HCT116 (cell line): ENCODE results near the gene IPO11. TPM values are rescaled to one million over a fixed set of nuclear protein-coding genes. Genes with fewer than 3 reads are reported as not detected.

Experiments
- ATAC-seq: fragments of 200-7000 bp; cut with Tn5 transposase; 2 replicates; pipeline ENCODE4 v1.9.1; 2020; ENCODE audit warnings: mild to moderate bottlenecking, moderate library complexity
- BruUV-seq: library from RNA; stranded (reverse); fragments of 400-500 nt; replicated peaks from 2 replicates; lab custom pipeline; 2021; lab: Mats Ljungman, UMichigan
- CTCF ChIA-PET: fragments of 300-600 bp; sonication (Branson Sonifier 250); formaldehyde crosslinking; loops from one replicate; lab custom pipeline; 2021; ENCODE audit warnings: antibody characterized with exemption; lab: Charles Lee
- POLR2A ChIA-PET: fragments of 300-600, 350-600 bp; sonication (Branson Sonifier 250); formaldehyde crosslinking; loops from one replicate; lab custom pipeline; 2021; ENCODE audit warnings: antibody characterized with exemption; lab: Charles Lee
- RAD21 ChIA-PET, 2 experiments: fragments of 300-600 bp; sonication (Branson Sonifier 250); formaldehyde crosslinking; loops; one replicate each; lab custom pipeline; 2023; ENCODE audit warnings: low total read pairs in 2 of 2; ENCODE audit not compliant: uncharacterized antibody in 2 of 2, unreplicated experiment in 2 of 2, low non-redundant PET in 1 of 2; lab: Charles Lee
- DNase-seq: peaks from one replicate; pipeline ENCODE4 v3.0.0-alpha.2; 2010; ENCODE audit warnings: low read depth, low spot score
- H2AFZ ChIP-seq: fragments of 200-600 bp; shearing (Covaris generic), sonication (generic); 2 replicates; pipeline ENCODE4 v1.6.1; 2017; ENCODE audit warnings: low read depth, mixed run types, mixed read lengths, antibody characterized with exemption, low read length; ENCODE audit not compliant: poor library complexity, severe bottlenecking
- H3K27ac ChIP-seq: 2 replicates; pipeline ENCODE4 v1.5.1; 2012; ENCODE audit warnings: low read depth, low read length
- H3K27me3 ChIP-seq: fragments of 200-600 bp; sonication (generic); 2 replicates; pipeline ENCODE4 v1.6.1; 2016; ENCODE audit warnings: mixed run types, low read length, mixed read lengths; ENCODE audit not compliant: insufficient read depth
- H3K36me3 ChIP-seq, 2 experiments: fragments of 200-500 bp in 1 of 2; fragments of 200-600 bp in 1 of 2; sonication (Bioruptor generic) in 1 of 2; sonication (generic) in 1 of 2; 2 replicates each; pipeline versions ENCODE4 v1.5.1 to v1.6.1; 2014 to 2016; ENCODE audit warnings: low read length in 2 of 2, inconsistent platforms in 1 of 2, mixed read lengths in 1 of 2, mixed run types in 1 of 2; ENCODE audit not compliant: insufficient read depth in 2 of 2, control insufficient read depth in 1 of 2
- H3K4me1 ChIP-seq, 2 experiments: fragments of 200-600 bp in 1 of 2; sonication (generic) in 1 of 2; 2 replicates each; pipeline versions ENCODE4 v1.5.1 to v1.6.1; 2012 to 2017; ENCODE audit warnings: low read length in 2 of 2, inconsistent platforms in 1 of 2, mild to moderate bottlenecking in 1 of 2, mixed read lengths in 1 of 2, mixed run types in 1 of 2, moderate library complexity in 1 of 2; ENCODE audit not compliant: insufficient read depth in 2 of 2, control insufficient read depth in 1 of 2
- H3K4me2 ChIP-seq: fragments of 200-600 bp; sonication (generic); 2 replicates; pipeline ENCODE4 v1.6.1; 2017; ENCODE audit warnings: mixed run types, low read length, mixed read lengths
- H3K4me3 ChIP-seq, 2 experiments: fragments of 200-600 bp in 1 of 2; sonication (generic) in 1 of 2; replicated peaks in 1 of 2; 2 replicates each; pipeline ENCODE4 v1.5.1; 2011 to 2016; ENCODE audit warnings: low read length in 2 of 2, control low read depth in 1 of 2, low read depth in 1 of 2, mild to moderate bottlenecking in 1 of 2, mixed read lengths in 1 of 2, mixed run types in 1 of 2
- H3K79me2 ChIP-seq: fragments of 200-600 bp; sonication (generic); 2 replicates; pipeline ENCODE4 v1.6.1; 2017; ENCODE audit warnings: mild to moderate bottlenecking, mixed run types, low read length, moderate library complexity, mixed read lengths; ENCODE audit not compliant: insufficient read depth
- H3K9ac ChIP-seq: fragments of 200-600 bp; sonication (generic); 2 replicates; pipeline ENCODE4 v1.6.1; 2016; ENCODE audit warnings: low read length, mixed read lengths
- H3K9me2 ChIP-seq: fragments of 200-600 bp; sonication (generic), shearing (Covaris generic); 2 replicates; pipeline ENCODE4 v1.6.1; 2017; ENCODE audit warnings: mixed run types, mild to moderate bottlenecking, moderate library complexity; ENCODE audit not compliant: insufficient read depth
- H3K9me3 ChIP-seq, 2 experiments: fragments of 200-500 bp in 1 of 2; fragments of 200-600 bp in 1 of 2; sonication (Bioruptor generic) in 1 of 2; sonication (generic) in 1 of 2; 2 replicates each; pipeline ENCODE4 v1.6.1; 2014 to 2017; ENCODE audit warnings: low read length in 2 of 2, mixed read lengths in 2 of 2, inconsistent platforms in 1 of 2, low read depth in 1 of 2, mild to moderate bottlenecking in 1 of 2, mixed run types in 1 of 2, moderate library complexity in 1 of 2; ENCODE audit not compliant: control insufficient read depth in 1 of 2, insufficient read depth in 1 of 2
- H4K20me1 ChIP-seq: fragments of 200-600 bp; sonication (generic), shearing (Covaris generic); 2 replicates; pipeline ENCODE4 v1.6.1; 2017; ENCODE audit warnings: mixed run types, mild to moderate bottlenecking, moderate library complexity; ENCODE audit not compliant: insufficient read depth
- CBX3 ChIP-seq: IDR thresholded peaks from 2 replicates; pipeline ENCODE4 v1.6.1; 2012; ENCODE audit warnings: low read depth
- CEBPB ChIP-seq: IDR thresholded peaks from 2 replicates; pipeline ENCODE4 v1.6.1; 2012; ENCODE audit warnings: low read depth
- ELF1 ChIP-seq: IDR thresholded peaks from 2 replicates; pipeline ENCODE4 v1.6.1; 2012; ENCODE audit warnings: low read depth, borderline replicate concordance
- EZH2phosphoT487 ChIP-seq: fragments of 200-600 bp; IDR thresholded peaks from 2 replicates; pipeline ENCODE4 v1.6.1; 2018; ENCODE audit warnings: antibody characterized with exemption, borderline replicate concordance
- FOSL1 ChIP-seq: IDR thresholded peaks from 2 replicates; pipeline ENCODE4 v1.6.1; 2012; ENCODE audit warnings: low read depth
- MAX ChIP-seq: IDR thresholded peaks from 2 replicates; pipeline ENCODE4 v1.6.1; 2012
- POLR2A ChIP-seq: IDR thresholded peaks from 2 replicates; pipeline ENCODE4 v1.7.0; 2011; ENCODE audit warnings: borderline replicate concordance; ENCODE audit not compliant: insufficient read depth, insufficient read length; ENCODE audit errors: extremely low read depth
- POLR2AphosphoS5 ChIP-seq: IDR thresholded peaks from 2 replicates; pipeline ENCODE4 v1.6.1; 2011; ENCODE audit warnings: mild to moderate bottlenecking, low read depth, low read length, moderate library complexity
- RAD21 ChIP-seq: IDR thresholded peaks from 2 replicates; pipeline ENCODE4 v1.6.1; 2012; ENCODE audit warnings: low read depth, mild to moderate bottlenecking
- SIN3A ChIP-seq: IDR thresholded peaks from 2 replicates; pipeline ENCODE4 v1.6.1; 2012; ENCODE audit warnings: low read depth
- SP1 ChIP-seq: IDR thresholded peaks from 2 replicates; pipeline ENCODE4 v1.6.1; 2012; ENCODE audit warnings: low read depth
- SRF ChIP-seq: IDR thresholded peaks from 2 replicates; pipeline ENCODE4 v1.6.1; 2012; ENCODE audit warnings: low read depth
- TCF7L2 ChIP-seq: IDR thresholded peaks from 2 replicates; pipeline ENCODE4 v1.7.0; 2011; ENCODE audit warnings: borderline replicate concordance, inconsistent platforms; ENCODE audit not compliant: insufficient read depth, insufficient read length; ENCODE audit errors: extremely low read depth
- ZFX ChIP-seq: fragments of 450-650 bp; IDR thresholded peaks from 2 replicates; pipeline ENCODE4 v1.6.1; 2017
- ZNF274 ChIP-seq: fragments of 200-500 bp; sonication (Bioruptor generic); IDR thresholded peaks from 2 replicates; pipeline ENCODE4 v1.6.1; 2014; ENCODE audit warnings: mild to moderate bottlenecking, low read depth, low read length, inconsistent platforms
- intact Hi-C: fragments of 100-400 bp; cut with micrococcal nuclease; formaldehyde crosslinking; loops from 2 replicates; pipeline ENCODE4 v1.10.0; 2022
- total RNA-seq: library from RNA; stranded (reverse); gene quantifications from one replicate; pipeline ENCODE4 v1.2.1, GENCODE V29; 2021; ENCODE audit not compliant: unreplicated experiment
- TF ChIP-seq, protein P1 (sequence below): IDR thresholded peaks from 2 replicates; pipeline ENCODE4 v1.6.1; 2011; ENCODE audit warnings: mild to moderate bottlenecking, low read length, moderate library complexity; ENCODE audit not compliant: insufficient replicate concordance; ENCODE audit errors: extremely low read depth
- TF ChIP-seq, protein P2 (sequence below): IDR thresholded peaks from 2 replicates; pipeline ENCODE4 v1.6.1; 2012; ENCODE audit warnings: low read depth
- TF ChIP-seq, protein P3 (sequence below): IDR thresholded peaks from 2 replicates; pipeline ENCODE4 v1.6.1; 2012

The IPO11 gene
- total RNA-seq, 1 experiment from 2014 or later, result 55.1 TPM

GRCh38 chr5:62371409-62371808 lies 41.2 kb upstream of the IPO11 start:
- Histone ChIP-seq H4K20me1 (no peaks in the 10 kb centered on the region), H3K27ac (no peak overlapping the region), H3K9ac (no peak overlapping the region), H3K4me2 (no peak overlapping the region), H3K4me1 (peaks cover 6 to 19% of the 10 kb centered on the region in 2 experiments), H2AFZ (no peak overlapping the region), H3K79me2 (no peaks in the 10 kb centered on the region), H3K4me3 (no peak overlapping the region)
- RAD21 ChIA-PET, result no interaction called here
- POLR2A ChIA-PET, result no interaction called here
- ATAC-seq, result no peak
- intact Hi-C loops, result no loop called here
- TF ChIP-seq, protein P1, sequence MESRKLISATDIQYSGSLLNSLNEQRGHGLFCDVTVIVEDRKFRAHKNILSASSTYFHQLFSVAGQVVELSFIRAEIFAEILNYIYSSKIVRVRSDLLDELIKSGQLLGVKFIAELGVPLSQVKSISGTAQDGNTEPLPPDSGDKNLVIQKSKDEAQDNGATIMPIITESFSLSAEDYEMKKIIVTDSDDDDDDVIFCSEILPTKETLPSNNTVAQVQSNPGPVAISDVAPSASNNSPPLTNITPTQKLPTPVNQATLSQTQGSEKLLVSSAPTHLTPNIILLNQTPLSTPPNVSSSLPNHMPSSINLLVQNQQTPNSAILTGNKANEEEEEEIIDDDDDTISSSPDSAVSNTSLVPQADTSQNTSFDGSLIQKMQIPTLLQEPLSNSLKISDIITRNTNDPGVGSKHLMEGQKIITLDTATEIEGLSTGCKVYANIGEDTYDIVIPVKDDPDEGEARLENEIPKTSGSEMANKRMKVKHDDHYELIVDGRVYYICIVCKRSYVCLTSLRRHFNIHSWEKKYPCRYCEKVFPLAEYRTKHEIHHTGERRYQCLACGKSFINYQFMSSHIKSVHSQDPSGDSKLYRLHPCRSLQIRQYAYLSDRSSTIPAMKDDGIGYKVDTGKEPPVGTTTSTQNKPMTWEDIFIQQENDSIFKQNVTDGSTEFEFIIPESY, result no peak
- TF ChIP-seq MAX (no peak), SP1 (no peak), POLR2AphosphoS5 (no peak), ELF1 (no peak), ZNF274 (no peak), CBX3 (no peak), TCF7L2 (no peak), CEBPB (no peak), RAD21 (no peak), SRF (no peak), EZH2phosphoT487 (no peak), ZFX (no peak), FOSL1 (no peak), POLR2A (no peak), SIN3A (no peak)
- TF ChIP-seq, protein P2, sequence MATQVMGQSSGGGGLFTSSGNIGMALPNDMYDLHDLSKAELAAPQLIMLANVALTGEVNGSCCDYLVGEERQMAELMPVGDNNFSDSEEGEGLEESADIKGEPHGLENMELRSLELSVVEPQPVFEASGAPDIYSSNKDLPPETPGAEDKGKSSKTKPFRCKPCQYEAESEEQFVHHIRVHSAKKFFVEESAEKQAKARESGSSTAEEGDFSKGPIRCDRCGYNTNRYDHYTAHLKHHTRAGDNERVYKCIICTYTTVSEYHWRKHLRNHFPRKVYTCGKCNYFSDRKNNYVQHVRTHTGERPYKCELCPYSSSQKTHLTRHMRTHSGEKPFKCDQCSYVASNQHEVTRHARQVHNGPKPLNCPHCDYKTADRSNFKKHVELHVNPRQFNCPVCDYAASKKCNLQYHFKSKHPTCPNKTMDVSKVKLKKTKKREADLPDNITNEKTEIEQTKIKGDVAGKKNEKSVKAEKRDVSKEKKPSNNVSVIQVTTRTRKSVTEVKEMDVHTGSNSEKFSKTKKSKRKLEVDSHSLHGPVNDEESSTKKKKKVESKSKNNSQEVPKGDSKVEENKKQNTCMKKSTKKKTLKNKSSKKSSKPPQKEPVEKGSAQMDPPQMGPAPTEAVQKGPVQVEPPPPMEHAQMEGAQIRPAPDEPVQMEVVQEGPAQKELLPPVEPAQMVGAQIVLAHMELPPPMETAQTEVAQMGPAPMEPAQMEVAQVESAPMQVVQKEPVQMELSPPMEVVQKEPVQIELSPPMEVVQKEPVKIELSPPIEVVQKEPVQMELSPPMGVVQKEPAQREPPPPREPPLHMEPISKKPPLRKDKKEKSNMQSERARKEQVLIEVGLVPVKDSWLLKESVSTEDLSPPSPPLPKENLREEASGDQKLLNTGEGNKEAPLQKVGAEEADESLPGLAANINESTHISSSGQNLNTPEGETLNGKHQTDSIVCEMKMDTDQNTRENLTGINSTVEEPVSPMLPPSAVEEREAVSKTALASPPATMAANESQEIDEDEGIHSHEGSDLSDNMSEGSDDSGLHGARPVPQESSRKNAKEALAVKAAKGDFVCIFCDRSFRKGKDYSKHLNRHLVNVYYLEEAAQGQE, result no peak
- TF ChIP-seq, protein P3, sequence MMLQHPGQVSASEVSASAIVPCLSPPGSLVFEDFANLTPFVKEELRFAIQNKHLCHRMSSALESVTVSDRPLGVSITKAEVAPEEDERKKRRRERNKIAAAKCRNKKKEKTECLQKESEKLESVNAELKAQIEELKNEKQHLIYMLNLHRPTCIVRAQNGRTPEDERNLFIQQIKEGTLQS, result no peak
- TF ChIP-seq, all 23 proteins: peak for 0
- H3K9me2 ChIP-seq, result no peaks in the 10 kb centered on the region
- no peaks in the 10 kb centered on the region for H3K27me3 ChIP-seq
- DNase-seq, result no peak
- no TSS peak for BruUV-seq
- peaks cover 0 to 7% of the 10 kb centered on the region in 2 experiments; a peak in 2 of 4 replicates for H3K36me3 ChIP-seq
- no peaks in the 10 kb centered on the region for H3K9me3 ChIP-seq
- CTCF ChIA-PET, result no interaction called here
